NCI-H526 (cell line): Measurements from ENCODE around the gene KAT2A.
A peak's percentile ranks its signal among the peaks of the same experiment; 100 is the strongest.

Experiments
- DNase-seq, 2 experiments: peaks; one replicate each; lab custom pipeline; 2025; lab: John Stamatoyannopoulos, UW

The KAT2A gene

DNA sequence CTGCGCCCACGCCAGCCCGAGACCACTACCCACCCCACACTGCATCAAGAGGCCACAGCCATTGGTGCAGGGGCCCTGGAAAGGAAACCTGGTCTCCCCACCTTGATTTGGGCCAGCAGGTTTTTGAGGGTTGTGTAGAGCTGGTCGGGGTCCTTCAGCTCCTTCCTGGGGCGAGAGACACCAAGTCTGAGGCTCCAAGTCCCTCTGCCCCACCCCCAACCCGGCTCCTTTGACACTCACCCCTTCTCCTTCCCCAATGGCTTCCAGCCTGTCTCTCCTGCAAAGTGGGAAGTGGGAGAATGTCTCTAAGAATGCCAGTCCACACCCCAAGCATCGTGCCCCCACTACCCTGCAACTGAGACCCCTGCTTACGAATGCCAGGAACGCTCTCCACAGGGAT lies 7.0 kb downstream of the KAT2A start:
- no peak for DNase-seq

DNA sequence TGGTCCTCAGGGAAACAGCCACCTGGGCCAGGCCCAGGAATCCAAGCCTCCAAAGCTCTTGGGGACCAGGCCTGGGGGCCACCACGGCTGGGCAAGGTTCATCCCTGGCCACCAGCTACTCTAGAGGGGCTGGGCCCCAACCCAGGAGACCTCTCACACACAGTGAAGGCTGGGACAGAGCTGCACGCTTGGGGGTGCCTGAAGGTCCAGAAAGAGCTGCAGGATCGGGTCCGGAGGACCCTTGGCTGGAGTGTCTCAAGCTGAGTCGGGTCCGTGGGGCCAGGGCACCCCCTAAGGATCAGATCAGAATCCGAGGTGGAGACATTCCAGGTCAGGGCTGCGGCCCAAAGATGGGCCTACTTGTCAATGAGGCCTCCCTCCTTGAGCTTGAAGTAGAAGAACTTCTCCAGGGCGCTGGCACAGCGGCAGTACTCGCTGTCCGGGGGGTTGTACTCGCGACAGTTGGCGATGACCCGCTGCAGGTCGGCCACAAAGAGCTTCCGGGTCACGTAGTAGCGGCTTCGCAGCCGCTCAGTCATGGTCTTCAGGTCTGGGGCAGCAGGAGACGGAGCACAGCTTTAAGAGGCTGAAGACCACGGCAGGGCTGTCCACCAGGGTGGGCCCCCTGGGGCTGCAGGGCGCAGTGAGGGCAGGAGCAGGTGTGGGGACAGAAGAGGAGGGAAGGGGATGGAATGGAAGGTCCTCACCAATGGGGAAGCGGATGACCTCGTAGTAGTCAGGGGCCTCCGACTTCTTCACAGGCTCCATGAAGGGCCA lies 7.7 kb downstream of the KAT2A start:
- no peak for DNase-seq

DNA sequence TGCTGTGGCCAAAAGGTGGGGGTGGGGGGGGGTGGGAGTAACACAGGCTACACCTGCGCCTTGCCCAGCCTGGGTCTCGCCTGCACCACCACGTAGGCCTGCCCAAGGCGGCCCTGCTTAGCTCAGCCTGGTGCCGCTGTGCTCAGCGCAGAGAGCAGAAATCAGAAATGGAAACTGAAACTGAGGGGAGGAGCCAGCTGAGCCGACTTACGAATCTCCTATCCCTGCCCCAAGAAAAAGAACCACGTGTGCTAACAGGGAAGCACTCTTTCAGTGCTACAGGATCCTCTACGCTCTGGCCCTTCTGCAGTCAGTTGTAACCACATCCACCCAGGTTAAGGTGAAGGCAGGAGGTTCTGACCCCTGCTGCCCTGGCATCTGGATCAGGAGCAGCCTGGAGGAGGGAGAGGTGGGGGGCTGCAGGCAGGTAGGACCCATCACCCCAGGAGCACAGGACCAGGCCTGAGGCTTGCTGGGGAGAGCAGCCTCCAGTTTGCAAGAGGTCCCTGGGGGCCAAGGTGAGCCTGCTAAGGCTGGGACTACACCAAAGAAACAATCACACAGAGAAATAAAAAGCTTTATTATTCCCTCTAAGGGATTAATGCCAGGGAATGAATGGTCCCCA lies 8.5 kb downstream of the KAT2A start, which contains the start of gene DHX58:
DHX58 (minus strand) TSS at position 163 of the 625 bp plus-strand sequence. CDS start 822 bp downstream, outside the sequence.
- peak; percentile 24 to 70 for DNase-seq

DNA sequence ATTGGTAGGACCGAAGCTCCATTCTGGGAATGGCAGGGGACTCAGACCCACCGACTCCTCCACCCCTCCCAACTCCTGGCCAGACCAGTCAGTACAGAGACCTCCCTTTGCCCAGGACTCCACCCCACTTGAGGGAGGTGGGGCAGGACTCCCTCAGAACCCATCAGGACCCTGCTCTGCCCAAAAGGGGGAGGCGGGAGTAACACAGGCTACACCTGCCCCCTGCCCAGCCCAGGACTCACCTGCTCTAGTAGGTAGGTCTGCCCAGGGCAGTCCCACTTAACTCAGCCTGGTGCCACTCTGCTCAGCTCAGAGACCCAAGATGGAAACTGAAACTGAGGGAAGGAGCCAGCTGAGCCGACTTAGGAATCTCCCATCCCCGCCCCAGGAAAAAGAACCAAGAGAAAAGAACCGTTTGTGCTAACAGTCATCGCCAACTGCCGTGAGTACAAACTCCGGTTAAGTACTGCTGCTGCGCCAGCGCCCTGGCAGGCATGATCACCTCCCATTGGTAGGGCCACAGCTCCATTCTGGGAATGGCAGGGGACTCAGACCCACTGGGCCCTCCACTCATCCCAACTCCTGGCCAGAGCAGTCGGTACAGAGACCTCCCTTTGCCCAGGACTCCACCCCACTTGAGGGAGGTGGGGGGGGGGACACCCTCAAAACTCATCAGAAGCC lies 9.2 kb downstream of the KAT2A start:
- DNase-seq, result peak in 1 of 2 experiments; percentile 52

DNA sequence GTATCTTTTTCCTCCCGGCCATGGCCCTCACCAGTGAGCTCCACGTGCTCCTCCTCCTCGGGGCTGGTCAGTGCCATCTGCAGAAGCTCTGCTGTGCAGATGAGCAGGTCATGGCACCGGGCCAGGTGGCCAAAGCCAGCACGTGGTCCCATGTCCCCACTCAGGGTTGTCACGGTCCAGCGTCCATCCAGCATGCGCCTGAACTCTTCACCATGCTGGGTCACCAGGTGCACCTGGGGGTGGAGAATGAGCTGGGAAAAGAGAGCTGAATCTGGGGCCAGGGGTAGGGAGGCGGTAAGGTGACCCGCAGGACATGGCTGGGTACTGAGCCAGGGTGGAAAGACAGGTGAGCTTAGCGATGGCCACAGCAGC lies 9.9 kb downstream of the KAT2A start:
- no peak for DNase-seq

DNA sequence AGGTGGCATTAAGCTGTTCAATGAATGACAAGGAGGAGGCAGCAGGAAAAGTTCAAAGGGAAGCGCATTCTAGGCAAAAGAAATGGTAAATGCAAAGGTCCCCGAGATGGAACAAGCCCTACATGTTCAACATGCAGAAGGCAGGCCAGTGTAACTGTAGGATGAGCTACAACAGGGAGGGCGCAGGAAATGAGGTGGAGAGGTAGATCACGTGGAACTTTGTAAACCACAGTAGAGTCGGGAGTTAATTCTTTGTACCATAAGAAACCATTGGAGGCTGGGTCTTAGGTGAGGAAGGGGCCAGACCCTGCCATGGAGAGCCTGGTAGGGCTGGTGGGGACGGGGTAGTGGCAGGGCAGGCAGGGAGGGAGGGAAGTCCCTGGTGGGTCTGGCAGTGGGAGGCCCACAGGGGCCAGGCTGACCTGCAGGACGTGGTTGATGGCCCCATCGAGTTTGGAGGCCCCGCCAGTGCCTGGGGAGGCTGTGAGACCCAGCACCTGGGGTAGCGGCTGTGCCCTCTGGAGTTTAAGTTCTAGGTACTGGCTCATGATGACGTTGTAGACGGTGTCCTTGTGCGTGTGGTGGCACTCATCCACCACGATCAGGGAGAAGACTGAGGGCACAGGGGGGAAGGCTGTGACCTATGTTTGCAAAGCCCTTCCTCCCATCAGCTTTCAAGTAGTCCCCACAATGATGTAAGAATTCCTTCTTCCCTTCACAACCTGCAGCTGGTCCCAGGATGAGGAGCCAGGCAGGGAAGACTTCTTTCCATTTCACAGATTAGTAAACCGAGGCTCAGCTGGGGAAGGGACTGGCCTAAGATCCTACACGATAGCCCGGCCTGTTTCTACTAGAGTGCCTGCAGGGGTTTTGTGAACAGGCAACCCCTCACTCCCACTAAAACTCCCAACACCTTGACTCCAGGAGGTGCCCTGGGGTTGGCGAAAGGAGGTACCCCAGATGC lies 10.6 kb downstream of the KAT2A start:
- DNase-seq, result no peak

DNA sequence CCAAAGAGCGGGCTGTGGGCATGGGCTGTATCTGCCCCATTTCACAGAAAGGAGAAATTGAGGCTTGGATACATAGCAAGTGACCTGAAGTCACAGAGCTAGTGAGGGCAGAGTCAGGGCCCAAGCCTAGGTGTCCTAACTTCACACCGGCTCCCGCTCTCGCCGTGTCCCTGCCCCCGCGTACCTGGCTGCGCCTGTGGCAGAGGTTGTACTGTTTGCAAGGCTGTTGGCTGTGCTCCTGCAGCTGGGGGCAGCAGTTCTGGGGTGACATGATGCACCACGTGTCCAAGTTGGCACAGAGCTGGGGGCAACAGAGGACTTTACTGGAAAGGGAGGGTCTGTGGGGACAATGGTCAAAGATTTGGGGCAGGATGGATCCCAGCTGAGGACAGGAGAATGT lies 12.1 kb downstream of the KAT2A start:
- DNase-seq, result no peak

DNA sequence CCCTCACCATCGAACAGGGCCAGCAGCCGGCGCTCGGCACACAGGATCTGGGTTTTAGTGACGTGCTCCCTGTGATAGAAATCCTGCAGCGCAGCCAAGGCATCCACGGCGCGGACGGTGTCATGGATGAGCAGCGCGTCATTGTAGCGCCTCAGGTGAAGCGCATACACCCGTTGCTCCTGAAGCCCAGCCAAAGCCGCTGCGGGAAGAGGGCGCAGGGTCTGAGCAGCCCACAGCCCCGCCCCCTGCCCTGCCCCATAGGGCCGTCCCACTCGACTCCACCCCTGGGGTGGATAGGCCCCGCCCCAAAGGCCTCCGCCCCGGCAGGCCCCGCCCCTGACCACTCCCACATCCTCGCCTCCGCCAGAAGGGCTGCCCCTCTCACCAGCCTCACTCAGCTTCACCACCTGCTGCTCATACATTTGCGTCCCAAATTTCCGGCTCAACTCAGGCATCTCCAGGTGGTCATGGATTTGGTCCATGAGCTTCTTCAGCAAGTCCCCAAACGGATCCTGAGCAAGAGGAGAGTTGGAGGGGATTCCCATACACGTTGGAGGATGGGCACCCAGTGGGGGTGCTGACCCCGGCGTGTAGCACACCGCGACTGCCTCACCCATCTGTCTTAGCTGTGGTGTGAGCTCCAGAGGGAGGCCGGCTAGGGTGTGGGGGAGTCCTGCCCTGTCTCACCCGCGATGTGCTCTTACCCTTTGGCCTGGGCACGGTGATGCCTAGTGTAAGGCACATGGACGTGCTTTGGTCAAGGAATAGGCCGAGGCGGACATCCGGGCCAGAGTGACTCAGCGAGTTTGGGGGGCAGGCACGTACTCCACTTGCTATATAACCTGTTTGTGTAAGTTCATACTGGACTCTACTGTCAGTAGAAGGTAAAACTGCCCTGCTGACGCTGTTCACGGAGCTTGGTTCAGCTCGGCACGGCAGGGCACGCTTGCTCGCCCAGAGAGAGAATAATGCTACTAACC lies 13.3 kb downstream of the KAT2A start:
- DNase-seq, result peak; percentile 87 to 98

DNA sequence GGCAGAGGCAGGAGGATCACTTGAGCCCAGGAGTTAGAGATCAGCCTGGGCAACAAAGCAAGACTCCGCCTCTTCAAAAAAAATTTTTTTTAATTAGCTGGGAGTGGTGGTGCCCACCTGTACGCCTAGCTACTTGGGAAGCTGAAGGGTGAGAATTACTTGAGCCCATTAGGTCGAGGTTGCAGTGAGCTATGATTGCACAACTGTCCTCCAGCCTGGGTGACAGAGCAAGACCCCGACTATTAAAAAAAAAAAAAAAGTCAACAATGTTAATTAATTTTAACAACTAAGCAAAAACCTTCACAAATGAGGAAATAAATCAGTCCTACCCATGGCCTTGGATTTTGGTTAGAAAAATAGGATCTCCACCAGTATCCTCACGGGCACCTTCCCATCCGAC lies 14.0 kb downstream of the KAT2A start:
- no peak for DNase-seq

DNA sequence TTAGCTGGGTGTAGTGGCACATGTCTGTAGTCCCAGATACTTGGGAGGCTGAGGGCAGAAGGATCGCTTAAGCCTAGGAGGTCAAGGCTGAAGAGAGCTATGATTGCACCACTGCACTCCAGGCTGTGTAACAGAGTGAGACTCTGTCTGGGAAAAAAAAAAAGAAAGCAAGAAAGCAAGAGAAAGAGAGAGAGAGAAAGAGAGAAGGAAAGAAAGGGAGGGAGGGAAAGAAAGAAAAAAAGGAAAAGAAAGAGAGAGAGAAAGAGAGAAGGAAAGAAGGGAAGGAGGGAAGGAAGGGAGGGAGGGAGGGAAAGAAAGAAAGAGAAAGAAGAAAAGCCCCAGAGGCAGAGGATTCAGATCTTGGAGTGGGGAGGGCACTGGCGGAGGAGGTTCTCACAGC lies 15.2 kb downstream of the KAT2A start:
- DNase-seq, result no peak

DNA sequence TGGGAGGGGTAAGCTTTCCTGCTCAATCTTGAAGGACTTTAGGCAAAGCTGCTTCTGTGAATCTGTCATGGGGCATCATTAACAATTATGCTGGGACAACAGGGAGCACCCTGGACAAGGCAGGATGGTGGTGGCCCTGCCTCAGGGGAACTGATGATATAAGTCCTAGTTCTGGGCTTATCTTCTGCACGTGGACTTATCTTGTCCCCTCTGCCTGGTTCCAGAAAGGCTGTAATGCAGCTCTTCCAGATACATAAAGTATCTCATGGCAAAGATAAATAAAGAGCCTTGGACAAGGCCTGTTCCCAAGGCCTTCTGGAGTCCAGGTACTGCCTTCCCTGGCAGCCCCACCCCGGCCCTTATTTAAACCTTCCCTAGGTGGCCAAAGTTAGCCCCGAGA lies 16.9 kb downstream of the KAT2A start:
- no peak for DNase-seq

DNA sequence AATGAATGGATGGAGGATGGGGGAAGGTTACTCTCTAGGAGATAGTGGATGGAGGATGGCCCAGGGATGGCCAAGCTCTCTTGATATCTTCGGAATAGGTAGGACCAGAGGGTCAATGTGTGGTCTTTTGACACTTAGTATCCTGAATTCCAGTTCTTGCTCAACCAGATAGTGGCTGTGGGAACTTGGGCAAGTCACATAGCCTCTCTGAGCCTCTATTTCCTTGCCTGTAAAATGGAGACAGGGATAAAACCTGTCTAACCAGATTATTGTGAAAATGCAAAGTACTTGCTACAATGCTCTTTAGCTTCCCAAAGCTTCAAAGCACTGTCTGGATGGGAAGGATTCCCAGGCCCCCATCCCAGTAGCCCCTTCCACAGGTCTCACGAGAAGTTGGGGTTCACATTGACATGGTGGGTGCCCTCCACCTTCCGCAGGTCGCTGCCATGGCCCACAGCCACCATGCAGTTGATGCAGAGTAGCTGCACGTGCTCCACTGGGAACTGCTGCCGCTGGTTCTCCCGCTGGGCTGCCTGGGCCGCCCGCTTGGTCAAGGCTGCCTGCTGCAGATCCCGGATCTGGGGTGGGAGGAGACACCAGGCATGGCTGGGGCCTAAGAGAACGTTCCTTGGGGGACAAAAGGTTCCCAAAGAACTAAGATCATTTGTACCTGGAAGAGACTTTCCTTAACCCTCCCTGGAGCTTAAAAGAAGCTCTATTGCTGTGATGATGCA lies 17.8 kb downstream of the KAT2A start:
- DNase-seq, result peak in 1 of 2 experiments; percentile 37

DNA sequence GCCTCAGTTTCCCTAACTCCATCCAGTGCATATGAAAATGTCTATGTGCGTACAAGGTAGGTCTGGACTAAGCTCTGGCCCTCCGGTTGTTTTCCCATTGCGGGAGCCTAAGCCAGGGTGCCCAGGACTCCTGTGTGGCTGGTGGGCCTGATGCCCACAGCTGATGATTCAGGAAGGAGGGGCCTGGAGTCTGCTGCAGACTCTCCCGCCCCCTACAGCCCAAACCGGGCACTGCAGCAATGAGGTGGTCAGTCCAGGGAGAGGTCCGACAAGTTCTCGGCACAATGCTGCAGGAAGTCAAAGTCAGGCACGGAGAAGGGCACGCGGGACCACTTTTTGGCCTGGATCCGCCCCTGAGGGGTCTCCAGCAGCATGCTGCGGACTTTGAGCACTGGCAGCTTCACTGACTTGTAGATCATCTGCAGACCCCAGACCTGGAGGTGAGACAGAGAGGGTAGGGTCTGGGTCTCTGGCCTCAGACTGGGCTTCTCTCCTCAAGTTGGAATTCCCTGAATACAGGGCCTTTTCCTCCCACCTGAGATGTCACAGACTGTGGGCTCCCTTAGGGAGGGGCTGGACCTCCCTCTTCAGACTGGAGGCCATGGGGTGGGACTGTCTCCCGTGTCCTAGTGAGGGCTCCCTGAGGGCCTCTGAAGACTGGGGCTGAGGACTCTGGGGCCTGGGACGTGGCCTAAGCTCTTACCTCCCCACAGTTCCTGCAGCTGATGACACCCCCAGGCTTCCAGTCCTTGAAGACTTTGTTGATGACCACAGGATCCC lies 19.5 kb downstream of the KAT2A start:
- peak; percentile 8 to 61 for DNase-seq

DNA sequence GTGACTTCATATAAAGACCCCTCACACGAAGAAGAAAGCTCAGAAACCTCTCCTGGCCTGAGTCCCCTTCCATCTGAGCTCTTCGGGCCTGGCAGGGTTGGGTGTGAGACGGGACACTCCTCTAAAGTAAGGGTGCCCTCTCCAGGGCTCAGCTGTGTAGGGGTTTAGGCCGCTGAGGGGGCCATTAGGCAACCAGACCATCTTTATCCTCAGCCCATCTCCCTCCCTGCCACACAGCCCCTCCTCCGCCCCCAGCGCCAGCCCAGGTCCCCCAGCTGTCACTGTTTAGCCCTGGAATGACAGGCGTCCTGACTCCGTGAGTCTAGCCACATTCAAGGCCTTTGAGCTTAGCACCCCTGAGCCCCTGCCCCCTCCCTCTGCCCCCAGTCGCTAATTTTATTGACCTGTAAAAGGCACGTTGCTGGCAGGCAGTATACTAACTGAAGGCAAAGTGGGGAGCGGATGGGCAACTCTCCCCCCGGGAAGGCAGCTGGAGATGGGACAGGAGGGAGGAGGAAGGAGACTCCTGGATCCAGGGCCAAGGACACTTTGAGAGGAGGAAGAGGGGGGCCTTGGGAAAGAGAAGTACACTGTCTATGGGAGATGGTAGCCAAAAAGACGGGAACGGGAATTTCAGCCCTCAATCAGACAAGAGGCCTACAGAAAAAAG lies 22.3 kb downstream of the KAT2A start:
- DNase-seq, result no peak

DNA sequence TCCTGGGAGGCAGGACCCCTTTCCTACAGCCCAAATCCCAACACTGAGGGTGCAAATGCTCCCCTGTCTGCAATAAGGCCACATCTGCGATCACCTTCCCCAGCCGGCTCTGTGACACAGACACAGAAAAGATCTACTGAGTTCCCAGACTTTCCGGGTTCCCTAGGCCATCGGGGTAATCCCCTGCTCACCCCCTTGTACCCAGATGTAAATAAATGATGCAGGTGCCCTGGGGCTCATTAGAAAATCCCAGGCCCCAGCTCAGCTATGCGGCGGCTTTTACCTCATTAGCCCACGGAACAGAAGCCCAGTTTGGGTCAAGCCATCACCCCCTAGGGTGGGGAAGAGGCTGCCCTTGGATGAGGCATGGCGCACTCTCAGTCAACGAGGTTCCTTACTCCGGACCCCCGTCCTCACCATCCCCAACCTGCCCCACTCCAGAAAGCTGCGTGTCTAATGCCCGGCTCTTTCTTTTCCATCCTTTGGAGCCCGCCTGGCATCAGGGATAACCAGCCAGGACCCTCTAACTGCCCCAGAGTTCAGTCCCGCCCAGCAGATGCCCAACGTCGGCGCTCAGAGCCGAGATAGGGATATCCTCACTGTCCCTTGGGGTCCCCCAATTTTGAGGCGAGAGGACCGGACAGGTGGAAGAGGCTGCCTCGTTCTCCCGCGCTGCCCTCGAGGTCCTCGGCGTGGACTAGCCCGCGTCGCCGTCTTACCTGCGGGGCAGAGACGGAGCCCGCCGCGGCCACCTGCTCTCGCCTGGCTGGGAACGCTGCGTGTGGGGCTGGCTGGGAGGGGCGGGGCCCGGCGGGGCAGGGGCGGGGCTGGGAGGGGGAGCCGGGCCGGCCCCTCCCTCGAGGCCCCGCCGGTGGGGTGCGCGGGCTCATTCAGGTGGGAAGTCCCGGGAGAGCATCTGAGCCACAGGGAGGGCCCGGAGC lies 23.2 kb downstream of the KAT2A start, which contains the start of gene ZNF385C:
ZNF385C (minus strand) TSS at position 783 of the 941 bp plus-strand sequence. CDS start 35,417 bp downstream, outside the sequence.
- DNase-seq, result peak in 1 of 2 experiments; percentile 52

DNA sequence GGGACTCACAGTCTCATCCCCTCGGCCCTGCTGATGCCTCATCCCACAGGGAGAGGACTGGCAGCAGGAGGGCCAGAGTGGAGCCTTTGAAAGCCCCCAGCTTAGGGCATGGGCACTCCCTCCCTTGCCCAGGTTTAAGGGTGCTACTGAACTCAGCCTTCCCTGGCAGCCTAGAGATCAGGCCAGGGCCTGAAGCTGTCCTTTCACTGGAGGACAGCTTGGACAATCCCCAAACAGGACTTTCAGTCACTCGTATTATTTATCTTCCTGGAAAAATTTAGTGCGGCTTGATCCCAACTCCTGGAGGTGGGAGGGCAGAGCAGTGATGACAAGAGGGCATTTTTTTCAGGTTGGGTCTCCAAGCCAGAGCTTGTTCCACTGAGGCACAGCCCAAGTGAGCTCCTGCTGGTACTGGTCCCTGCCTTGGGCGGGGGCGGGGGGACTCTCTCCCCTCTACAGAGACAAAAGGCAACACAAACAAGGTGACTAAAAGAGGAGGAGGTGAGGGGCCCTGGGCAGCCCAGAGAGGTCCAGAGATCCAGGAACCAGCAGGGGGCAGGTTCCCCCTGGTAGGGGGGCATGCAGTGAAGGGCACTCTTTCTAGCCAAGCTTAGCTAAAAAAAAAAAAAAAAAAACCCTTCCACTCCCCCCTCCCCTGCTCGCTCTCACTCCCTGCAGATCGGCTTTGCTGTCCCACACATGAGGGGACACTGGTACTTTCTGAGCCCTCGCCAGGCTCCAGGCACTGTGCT lies 24.6 kb downstream of the KAT2A start:
- no peak for DNase-seq
